ENCODE data around the gene ACSM6. TPM values are rescaled to one million over a fixed set of nuclear protein-coding genes. Genes with fewer than 3 reads are reported as not detected.

Gene ACSM6
- total RNA-seq, 1 donor from 2014 or later, result not detected

DNA sequence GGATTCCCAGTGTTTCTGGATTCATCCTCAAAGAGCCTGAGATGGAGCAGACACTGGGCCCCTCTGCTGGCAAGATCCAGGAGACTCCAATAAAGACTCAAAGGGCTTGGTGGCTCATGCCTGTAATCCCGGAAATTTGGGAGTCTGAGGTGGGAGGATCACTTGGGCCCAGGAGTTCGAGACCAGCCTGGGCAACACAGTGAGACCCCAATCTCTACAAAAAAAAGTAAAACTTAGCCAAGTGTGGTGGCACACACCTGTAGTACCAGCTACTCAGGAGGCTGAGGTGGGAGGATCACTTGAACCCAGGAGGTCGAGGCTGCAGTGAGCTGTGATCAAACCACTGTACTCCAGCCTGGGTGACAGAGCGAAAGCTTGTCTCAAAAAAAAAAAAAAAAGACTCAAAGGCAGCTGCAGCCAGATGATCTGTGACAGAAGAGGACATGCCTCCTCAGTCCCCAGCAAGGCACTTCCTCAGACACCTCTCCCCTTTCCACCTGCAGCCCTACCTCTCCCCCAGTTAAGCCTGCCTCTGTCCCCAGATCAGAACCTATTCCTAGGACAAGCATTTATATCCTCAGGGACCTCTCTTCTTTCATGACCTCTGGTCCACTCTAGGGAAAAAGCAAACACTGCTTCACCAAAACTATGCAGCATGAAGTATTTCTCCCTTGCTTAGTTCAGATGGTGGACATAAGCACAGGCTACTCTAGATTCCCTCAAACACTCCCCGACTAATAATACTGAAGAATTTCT is 68.9 kb downstream of the ACSM6 start:
- no peak for ATAC-seq
- intact Hi-C loops (cut with micrococcal nuclease), result no loop called here
- no peak for DNase-seq

GRCh38 chr10:95263864-95264226 is 69.8 kb downstream of the ACSM6 start:
- intact Hi-C loops (cut with micrococcal nuclease), result no loop called here

GRCh38 chr10:95264227-95265051 is 70.4 kb downstream of the ACSM6 start:
- intact Hi-C loops (cut with micrococcal nuclease), result no loop called here
- DNase-seq, result no peak
- ATAC-seq, result no peak

More at GRCh38 chr10:95263864-95264226, 69.8 kb downstream of the ACSM6 start:
- ATAC-seq (no peak), DNase-seq (no peak)

DNA sequence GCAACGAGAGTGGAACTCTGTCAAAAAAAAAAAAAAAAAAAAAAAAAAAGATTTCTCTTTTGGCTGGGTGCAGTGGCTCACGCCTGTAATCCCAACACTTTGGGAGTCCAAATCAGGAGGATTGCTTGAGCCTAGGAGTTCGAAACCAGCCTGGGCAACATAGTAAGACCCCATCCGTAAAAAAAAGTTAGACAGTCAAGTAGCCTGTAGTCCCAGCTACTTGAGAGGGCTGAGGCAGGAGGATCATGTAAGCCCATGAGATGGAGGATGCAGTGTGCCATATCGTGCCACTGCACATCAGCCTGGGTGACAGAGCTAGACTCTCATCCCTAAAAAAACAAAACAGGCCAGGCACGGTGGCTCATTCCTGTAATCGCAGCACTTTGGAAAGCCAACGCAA is 71.5 kb downstream of the ACSM6 start:
- DNase-seq (no peak), ATAC-seq (no peak)
- intact Hi-C loops (cut with micrococcal nuclease), result no loop called here

DNA sequence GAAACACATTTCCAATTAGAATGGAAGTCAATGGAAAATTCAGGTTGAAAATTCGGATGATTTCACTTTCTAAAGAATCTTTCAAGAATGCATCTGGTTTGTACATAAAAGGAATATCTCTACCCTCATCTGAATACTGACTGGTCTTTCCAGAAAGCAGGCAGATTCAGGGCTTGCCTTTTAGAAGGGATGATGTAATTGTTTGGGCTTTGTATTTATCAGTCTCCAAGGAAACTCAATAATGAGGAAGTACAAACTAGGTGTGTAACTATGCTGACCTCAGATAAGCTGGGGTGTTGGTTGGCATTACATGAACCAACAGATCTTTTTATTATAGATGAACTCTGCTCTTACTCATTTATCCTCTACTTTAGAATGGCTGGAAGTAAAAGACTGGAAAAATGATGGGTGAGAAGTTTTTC is 72.6 kb downstream of the ACSM6 start:
- DNase-seq, result no peak
- intact Hi-C loops (cut with micrococcal nuclease), result no loop called here

GRCh38 chr10:95267251-95267650 is 73.2 kb downstream of the ACSM6 start:
- ATAC-seq (no peak), DNase-seq (no peak)
- intact Hi-C loops (cut with micrococcal nuclease), result no loop called here

More for the DNA sequence above, 72.6 kb downstream of the ACSM6 start:
- peak; percentile 71 for ATAC-seq

DNA sequence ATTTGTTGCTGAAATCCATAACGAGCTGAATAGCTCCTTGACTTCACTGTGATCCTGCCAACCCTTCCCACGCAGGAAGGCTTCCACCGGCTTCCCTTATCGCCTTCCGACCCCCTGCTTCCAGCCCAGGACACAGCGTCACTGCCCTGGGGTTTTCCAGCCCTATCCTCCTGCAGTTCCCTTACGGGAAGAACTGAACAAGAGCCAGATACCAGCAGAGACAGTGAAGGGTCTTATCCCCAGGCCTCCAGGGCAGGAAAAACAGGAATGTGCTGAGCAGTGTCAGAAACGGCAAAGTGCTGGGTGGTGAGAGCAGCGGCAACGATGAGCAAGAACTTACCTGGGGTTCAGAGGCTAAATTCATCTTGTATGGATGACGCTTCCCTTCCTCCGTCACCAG is 74.4 kb downstream of the ACSM6 start:
- intact Hi-C loops (cut with micrococcal nuclease), result no loop called here
- ATAC-seq (peak; percentile 66), DNase-seq (peak; percentile 71)

- intact Hi-C loops (cut with micrococcal nuclease), result no loop called here
- no peak for DNase-seq
- peak; percentile 65 for ATAC-seq
These were observed 79.6 kb downstream of the ACSM6 start for GRCh38 chr10:95273393-95274312.

- DNase-seq (no peak), ATAC-seq (no peak)
- intact Hi-C loops (cut with micrococcal nuclease), result no loop called here
These were observed 81.8 kb downstream of the ACSM6 start for GRCh38 chr10:95275726-95276366.

DNA sequence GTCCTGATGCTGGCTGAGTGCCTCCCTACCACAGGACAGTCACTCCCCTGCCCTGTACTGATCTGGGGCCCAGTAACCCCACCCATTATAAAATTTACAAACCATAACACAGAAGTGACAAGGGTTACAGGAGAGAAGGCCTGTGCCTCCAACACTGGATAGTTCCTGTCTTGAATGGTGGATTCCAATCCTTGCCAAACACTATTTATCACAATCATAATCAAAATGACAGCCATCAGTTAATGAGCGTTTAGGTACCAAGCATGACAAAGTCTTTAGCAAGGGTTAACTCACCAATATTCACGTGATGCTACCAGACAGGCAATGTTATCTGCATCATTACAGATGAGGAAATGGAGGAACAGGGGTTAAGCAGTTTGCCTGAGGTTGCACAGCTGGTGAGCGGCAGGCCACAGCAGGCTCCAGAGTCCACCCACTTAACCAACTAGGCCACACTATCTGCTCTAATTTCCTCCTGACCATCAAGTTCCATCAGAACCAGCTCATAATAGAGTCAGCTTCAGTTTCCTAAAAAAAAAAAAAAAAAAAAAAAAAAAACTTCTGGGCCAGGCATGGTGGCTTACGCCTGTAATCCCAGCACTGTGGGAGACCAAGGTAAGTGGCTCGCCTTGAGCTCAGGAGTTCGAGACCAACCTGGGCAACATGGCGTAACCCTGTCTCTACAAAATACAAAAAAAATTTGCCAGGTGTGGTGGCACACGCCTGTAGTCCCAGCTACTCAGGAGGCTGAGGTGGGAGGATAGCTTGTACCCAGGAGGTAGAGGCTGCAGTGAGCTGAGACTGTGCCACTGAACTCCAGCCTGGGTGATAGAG is 82.5 kb downstream of the ACSM6 start:
- intact Hi-C loops (cut with micrococcal nuclease), result no loop called here
- no peak for DNase-seq
- ATAC-seq, result peak; percentile 29

DNA sequence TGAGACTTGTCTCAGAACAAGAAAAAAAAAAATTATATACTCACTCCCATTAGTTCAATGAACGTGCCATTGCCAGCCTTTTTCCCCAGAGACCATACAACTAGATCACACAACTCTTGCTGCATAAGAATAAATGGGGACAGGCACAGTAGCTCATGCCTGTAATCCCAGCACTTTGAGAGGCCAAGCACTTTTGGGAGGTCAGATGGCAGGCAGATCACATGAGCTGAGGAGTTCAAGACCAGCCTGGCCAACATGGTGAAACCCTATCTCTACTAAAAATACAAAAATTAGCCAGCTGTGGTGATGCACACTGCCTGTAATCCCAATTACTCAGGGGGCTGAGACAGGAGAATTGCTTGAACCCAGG is 83.1 kb downstream of the ACSM6 start:
- no peak for ATAC-seq
- intact Hi-C loops (cut with micrococcal nuclease), result no loop called here
- DNase-seq, result no peak

GRCh38 chr10:95277614-95278013 is 83.6 kb downstream of the ACSM6 start:
- ATAC-seq, result no peak
- DNase-seq, result no peak
- intact Hi-C loops (cut with micrococcal nuclease), result no loop called here

Other genes starting within 250 kb of the ACSM6 start
- not detected for gene CYP2C8, start 124.7 kb upstream of the ACSM6 start, total RNA-seq
- gene PDLIM1, start 96.8 kb downstream of the ACSM6 start, total RNA-seq, result 231 TPM

Measured in left ventricle myocardium superior (tissue), 1 donor.